GM12874 (cell line): ENCODE data around the gene TMEM86B.

Experiments
- CTCF ChIP-seq: IDR thresholded peaks from 2 replicates; pipeline ENCODE4 v1.5.1; 2011; ENCODE audit warnings: low read depth, mild to moderate bottlenecking, control low read depth, low read length, moderate library complexity; ENCODE audit not compliant: insufficient read depth

TMEM86B gene

GRCh38 chr19:55206664-55207500, 21.7 kb downstream of the TMEM86B start:
- no peak for TF ChIP-seq CTCF

- TF ChIP-seq CTCF = 0 out of 2 replicates have a peak, but pooled peaks have one; percentile 17
These were observed 26.4 kb downstream of the TMEM86B start for GRCh38 chr19:55202199-55202598.

DNA sequence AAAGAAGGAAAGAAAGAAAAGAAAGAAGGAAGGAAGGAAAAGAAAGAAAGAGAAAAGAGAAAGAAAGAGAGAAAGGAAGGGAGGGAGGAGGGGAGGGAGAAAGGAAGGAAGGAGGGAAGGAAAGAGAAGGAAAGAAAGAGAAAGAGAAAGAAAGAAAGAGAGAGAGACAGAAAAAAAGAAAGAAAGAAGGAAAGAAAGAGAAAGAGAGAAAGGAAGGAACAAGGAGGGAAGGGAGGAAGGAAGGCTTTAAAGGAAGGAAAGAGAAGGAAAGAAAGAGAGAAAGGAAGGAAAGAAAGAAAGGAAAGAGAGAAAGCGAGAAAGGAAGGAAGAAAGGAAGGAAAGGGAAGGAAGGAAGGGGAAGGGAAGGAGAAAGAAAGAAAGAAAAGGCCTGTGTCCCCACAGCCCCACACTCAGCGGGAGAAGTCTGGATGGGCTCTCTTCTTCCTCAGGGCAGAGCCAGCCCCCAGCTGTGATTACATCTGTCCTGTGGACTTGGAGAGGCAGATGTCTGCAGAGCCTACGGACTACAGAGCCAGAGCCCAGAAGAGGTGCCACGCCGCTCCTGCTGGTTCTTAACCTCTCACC, 28.9 kb downstream of the TMEM86B start:
- no peak for TF ChIP-seq CTCF

DNA sequence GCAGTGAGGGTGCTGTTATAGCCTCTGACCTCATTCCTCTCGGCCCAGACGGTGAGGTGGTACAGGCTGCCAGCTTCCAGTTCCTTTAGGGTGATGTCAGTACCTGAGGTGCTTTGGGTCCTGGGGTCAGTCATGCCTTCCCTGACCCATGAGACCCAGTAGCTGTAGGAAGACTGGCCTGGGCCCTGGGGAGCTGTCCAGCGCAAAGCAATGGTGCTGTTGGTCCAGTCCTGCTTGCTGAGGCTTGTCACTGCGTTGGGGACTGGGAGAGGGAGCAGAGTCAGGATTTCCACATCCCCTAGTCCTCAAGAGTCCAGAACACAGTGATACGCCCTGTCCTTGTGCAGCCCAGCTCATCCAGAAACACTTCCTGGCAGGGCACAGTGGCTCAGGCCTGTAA, 29.9 kb downstream of the TMEM86B start:
- TF ChIP-seq CTCF = no peak

DNA sequence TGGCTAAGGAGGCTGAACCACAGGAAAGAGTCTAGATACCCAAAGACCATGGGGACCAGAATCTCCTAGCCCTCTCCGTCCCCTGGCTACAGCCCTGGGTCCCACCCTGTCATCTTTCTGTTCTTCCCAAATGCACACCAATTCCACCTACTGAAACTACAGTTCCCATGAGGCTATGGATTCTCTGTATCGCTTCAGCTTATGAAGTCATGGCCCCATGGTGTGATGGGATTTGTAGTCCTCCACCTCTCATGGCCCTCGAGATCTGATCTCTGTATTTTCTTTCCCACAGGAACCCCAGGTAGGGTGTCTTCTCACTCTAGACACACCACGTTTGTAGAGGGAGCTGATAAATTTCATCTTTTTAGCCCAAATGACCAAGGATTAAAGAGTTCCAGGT, 31.0 kb downstream of the TMEM86B start:
- no peak for TF ChIP-seq CTCF

GRCh38 chr19:55196803-55197202, 31.8 kb downstream of the TMEM86B start:
- no peak for TF ChIP-seq CTCF

DNA sequence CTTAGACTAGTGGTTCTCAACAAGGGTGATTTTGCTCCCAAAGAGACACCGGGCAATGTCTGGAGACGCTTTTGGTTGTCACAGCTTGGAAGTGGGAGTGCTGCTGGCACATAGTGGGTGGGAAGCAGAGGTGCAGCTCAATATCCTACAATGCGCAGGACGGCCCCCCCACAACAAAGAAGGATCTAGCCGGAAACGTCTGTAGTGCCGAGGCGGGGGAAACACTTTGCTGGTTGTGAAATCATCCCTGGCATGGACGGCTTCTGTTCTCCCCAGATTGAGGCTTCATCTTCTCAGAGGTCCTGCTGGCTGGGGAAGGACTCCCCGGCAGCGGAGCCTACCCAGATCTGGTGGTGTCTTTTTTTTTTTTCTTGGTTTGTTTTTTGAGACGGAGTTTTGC, 35.1 kb downstream of the TMEM86B start:
- TF ChIP-seq CTCF = no peak
